Cardiac fibroblast (primary cell): Measurements from ENCODE around the gene ANO10.
A peak's percentile ranks its signal among the peaks of the same experiment; 100 is the strongest.
"Not testable (repeated sequence)": the region's sequence is repeated elsewhere in the genome, so short reads cannot be mapped to it uniquely, and the experiment has no call there.

Experiments
- DNase-seq, 2 donors: peaks; one replicate each; pipeline versions ENCODE4 v3.0.0 to v3.0.0-alpha.2; 2010; ENCODE audit warnings: low read depth in 2 of 2
- H3K4me3 ChIP-seq, 2 donors: replicated peaks in 1 of 2; 1 replicate in 1 of 2; 2 replicates in 1 of 2; pipeline ENCODE4 v1.5.1; 2011; ENCODE audit warnings: low read depth in 2 of 2, low read length in 2 of 2, mild to moderate bottlenecking in 2 of 2, moderate library complexity in 1 of 2
- CTCF ChIP-seq: IDR thresholded peaks from one replicate; pipeline ENCODE4 v1.5.1; 2011; ENCODE audit warnings: low read depth, mild to moderate bottlenecking, low read length, inconsistent platforms

Gene ANO10

GRCh38 chr3:43490640-43491185 lies 131.1 kb downstream of the ANO10 start:
- no peak for TF ChIP-seq CTCF
- no peak for DNase-seq
- H3K4me3 ChIP-seq: no peak overlapping the region

- no peak for DNase-seq
- no peak overlapping the region for H3K4me3 ChIP-seq
- TF ChIP-seq CTCF: no peak
These were observed 131.9 kb downstream of the ANO10 start for GRCh38 chr3:43489930-43490329.

GRCh38 chr3:43485931-43486330 lies 135.9 kb downstream of the ANO10 start:
- DNase-seq: no peak
- H3K4me3 ChIP-seq: no peak overlapping the region
- TF ChIP-seq CTCF: no peak

GRCh38 chr3:43484926-43485488 lies 136.8 kb downstream of the ANO10 start:
- no peak overlapping the region for H3K4me3 ChIP-seq
- TF ChIP-seq CTCF: no peak
- no peak for DNase-seq

- DNase-seq: no peak
- H3K4me3 ChIP-seq: no peak overlapping the region
- no peak for TF ChIP-seq CTCF
These were observed 140.4 kb downstream of the ANO10 start for GRCh38 chr3:43481375-43481774.

GRCh38 chr3:43478839-43479238 lies 143.0 kb downstream of the ANO10 start:
- DNase-seq, H3K4me3 ChIP-seq: not testable (repeated sequence)

GRCh38 chr3:43478118-43478785 lies 143.6 kb downstream of the ANO10 start:
- DNase-seq: peak in 1 of 2 donors; percentile 13
- TF ChIP-seq CTCF: no peak
- H3K4me3 ChIP-seq: no peak overlapping the region
